COLO668 (cell line): ENCODE data around the gene GABBR2.
"Not testable (repeated sequence)": the region's sequence is repeated elsewhere in the genome, so short reads cannot be mapped to it uniquely, and the experiment has no call there.

ENCODE experiments used
- DNase-seq: peaks from one replicate; lab custom pipeline; 2025; ENCODE audit not compliant: unreplicated experiment; lab: John Stamatoyannopoulos, UW

Gene GABBR2

DNA sequence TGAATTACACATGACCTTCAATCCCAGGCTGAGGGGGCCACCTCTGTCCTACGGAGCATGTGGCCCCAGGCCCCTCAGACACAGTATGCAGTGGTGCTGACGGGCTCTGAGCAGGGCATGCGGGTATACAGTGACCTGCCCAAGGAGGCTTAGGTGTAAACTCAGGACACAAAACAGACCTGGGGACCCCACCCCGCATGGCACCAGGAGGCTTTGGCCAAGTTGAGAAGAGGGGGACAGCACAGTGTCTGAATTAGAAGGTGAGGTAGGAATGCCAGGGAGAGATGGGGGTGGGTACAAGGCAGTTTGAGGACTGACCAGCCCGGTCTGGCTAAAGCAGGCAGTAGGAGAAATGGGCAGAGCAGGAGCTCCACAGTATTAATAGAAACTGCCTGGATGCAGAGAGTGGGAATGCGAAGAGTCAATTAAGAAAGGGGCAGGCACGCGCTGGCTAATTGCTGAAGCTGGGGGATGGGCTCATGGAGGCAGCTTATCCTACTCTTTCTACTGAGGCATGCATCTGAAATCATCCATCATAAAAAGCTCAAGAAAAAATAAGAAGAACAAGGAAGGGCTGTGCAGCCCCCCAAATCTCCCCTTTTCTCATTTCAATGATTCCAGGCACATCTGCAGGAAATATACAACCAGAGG is 109.0 kb downstream of the GABBR2 start:
- DNase-seq, result no peak

DNA sequence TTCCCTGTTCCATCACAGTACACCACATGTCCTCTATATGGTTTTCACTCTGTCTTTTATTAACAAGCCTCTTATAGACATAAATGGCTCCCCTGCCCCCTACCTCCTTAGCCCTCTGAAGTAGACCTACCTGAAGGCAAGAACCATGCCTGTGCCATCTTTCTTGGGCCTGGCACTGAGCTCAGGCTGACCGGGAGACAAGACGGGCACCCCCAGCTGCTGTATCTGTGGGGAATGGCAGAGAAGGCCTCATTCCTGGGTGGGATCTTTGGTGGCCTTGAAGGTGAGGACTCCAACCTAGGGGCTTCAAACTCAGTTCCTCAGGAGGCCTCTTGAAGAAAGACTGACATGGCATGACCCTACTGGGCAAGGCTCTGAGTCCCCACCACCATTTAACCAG is 109.9 kb downstream of the GABBR2 start:
- no peak for DNase-seq

DNA sequence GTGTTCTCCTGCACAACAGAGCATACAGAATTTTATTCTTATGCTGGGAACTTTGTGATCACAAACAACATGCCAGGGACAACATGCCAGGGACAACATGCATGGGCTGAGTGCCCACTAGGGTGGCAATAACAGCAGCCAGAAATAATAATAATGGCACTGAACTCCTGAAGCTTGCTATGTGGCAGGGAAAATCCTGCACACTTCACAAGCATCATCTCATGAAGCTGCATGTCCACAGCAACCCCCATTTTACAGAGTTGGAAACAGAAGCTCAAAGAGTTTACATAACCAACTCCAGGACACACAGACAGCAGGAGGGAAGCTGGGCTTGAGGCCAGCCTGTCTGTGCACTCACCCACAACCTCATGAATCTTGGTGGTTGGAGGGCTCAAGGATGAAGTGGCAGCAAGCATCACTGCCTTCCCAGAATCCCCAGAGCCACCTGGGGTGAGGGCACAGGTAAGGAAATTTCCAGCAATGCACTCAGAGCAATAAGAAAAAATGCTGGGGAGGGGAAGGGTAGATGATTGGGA is 111.4 kb downstream of the GABBR2 start:
- no peak for DNase-seq

DNA sequence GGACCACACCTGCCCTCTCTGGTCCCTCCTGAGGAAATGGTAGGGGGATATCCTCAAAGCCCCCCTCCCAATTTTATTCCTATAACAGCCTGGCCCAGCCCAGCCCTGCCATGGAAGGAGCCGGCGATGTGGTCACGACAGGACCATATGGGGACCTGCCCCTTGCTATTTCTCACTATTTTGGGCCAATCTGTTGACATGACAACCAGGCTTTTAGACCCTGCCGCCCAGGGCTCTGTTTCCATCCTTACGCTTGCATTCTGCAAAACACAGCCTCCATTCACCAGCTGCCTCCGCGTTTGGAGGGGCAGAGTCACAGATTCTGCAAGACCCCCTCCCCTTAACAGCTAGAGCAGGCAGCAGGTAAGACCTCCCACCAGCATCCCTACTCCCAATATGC is 112.2 kb downstream of the GABBR2 start:
- DNase-seq, result no peak

DNA sequence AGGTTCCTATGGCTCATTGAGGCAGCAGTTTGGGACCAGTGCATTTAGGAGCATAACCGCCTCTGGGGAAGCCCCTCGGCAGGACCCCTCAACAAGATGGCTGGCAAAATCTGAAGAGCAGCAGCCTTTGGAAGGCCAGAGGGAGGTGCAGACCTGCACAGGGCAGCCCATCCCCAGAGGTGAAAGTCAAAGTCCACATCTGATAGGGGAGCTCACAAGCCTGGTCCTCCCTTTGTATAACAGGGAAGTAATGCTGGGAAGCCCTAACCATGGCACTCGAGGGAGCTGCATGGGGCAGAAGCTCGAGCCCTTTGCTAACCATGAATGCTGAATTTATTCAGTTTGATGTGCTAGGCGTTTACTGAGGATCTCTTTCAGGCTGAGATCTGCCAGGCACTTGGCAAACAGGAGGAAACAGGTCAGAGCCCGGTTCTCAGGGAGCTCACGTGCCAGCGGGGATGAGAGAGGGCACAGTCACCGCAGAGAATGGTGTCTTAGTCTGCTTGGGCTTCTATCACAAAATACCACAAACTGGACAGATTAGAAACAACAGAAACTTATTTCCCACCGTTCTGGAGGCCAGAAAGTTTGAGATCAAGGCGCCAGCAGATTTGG is 114.1 kb downstream of the GABBR2 start:
- no peak for DNase-seq

DNA sequence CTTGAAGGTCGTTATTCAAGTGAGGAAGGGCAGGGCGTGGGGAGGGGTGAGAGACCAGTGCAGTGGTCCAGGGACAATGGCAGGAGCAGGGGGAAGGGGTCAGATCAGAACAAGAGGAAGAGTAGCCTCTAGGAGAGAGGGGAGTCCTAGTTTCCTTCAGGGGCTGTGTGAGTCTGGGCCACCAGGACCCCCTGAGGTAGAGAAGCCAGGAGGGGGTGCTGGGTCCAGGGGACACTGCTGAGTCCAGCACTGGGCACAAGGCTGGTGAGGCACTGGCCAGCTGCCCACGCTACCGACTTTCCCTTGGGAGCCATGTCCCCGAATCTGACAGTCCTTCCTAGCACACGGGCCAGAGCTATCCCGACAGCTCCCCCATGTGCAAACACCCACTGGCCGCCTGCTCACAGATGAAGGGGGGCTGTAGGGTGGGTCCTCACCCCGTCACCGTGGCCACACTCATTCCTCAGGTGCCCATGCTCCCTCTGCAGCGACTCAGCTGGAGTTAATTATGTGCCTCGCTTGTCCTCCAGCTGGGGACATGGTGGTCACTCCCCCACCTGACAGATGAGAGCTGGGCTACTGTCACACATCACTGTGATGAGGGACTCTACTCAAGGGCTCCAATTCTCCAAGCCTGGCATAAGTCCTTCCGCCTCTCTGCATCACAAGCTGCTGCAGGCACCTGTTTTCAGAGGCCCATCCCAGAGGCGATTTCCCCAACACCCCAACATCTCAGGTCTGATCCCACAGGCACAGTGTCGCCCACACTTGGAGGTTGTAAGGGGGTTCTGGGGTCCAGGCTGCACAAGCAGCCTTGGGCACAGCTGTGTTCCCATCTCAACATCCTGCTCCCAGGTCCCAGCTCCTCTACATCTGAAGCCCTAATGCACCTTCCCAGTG is 115.1 kb downstream of the GABBR2 start:
- no peak for DNase-seq

DNA sequence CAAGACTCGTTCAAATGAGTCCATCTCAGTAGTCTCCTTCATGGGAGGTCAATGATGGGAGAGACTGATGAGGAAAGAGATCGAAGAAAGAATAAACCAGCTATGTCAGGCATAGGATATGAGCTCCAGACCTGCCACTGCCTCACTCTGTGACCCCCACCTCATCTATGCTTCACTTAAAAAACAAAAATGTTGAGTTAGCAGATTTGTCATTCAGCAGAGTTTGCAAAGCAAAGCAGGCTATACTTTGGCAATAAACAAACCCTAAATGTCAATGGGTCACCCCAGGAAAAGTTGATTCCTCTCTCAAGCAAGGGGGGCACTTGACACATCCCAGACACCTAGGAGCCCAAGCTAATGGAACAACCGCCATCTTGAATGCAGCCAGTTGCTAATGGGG is 117.0 kb downstream of the GABBR2 start:
- no peak for DNase-seq

DNA sequence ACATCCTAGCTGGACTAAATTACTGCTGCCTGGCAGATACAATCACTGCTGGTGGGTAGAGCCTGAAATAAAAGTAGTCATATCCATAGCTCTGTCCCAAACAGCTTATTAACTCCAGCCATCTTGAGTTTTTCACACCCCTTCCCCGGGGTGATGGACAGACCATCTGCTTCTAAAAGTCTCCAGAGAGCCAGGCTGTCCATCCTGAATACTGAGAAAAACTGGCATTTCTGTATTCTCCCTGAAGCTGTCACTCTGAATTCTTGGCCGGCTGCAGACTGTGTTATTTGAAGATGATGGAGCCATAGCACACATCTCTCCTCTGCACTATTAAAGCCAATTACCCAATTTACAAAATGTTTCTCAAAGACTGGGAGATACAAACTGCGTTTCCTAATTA is 118.6 kb downstream of the GABBR2 start:
- DNase-seq, result no peak

DNA sequence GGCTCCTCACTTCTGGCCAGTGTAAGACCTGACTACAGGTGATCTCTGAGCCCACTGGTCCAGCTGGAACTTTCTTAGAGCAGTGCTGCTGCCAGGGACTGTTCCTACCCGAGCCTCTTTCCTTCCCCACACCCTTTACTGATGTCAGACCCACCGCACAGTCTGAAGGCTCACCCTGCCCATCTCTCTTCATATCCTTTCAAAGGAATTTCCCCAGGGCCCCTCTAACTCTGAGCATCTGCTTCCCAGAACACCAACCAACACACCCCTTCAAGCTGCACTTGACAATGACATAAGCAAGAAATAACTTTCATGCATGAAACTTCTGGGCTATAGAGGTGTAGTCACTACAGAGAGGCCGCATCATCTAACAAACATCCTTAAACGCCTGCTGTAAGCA is 119.6 kb downstream of the GABBR2 start:
- DNase-seq, result no peak

DNA sequence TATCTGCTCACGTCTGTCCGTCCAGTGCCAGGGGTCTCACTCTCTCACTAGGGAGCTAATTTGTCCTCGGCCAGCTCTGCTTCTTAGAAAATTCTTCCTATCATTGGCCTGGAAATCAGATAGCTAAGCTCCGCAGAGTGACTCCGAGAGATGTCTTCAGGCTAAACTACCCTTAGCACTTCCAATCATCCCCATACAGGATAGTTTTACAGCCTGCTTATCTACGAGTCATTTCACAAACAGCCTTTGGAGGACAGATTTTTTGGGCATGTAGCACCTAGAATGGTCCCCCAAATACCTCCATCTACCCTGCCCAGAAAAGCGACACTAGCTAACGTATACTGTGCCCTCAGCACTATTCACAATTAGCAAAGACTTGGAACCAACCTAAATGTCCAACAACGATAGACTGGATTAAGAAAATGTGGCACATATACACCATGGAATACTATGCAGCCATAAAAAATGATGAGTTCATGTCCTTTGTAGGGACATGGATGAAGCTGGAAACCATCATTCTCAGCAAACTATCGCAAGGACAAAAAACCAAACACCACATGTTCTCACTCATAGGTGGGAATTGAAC is 123.8 kb downstream of the GABBR2 start:
- not testable (repeated sequence) for DNase-seq

DNA sequence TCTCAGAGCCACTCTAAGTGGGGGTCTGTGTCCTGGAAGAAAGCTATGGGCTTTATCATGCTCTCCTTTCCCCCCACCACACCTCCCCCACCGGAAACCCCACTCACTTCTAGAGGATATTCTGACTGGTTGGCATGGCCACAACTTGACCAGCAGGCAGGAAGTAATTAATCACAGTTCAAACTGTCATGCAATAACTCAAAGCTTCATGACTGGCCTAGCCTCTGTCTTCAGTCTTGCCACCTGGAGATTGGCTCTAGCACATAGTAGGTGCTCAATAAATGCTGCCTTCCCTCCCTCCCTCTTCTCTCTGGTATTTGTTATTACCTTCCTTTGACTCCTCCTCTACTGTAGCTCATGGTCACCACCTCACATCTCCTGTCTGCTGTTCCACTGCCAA is 124.7 kb downstream of the GABBR2 start:
- DNase-seq, result no peak

DNA sequence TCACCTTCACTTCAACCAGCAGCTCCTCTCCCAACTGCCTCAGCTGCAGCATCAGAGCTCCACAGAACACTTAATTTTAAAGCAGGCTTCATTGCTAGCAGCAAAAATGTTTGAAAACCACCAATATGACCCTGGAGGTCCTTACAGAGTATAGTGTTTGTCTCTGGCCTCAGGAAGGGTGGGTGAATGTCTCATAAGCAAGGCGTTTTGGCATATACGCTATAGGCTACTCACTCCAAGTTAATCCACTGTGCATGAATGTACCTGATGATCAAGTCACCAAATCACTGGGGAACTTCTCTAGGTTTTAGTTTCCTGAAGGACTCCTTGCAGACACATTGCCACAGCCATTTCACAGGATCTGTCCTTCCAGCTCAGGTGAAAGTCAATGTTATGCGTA is 125.3 kb downstream of the GABBR2 start:
- DNase-seq, result no peak

DNA sequence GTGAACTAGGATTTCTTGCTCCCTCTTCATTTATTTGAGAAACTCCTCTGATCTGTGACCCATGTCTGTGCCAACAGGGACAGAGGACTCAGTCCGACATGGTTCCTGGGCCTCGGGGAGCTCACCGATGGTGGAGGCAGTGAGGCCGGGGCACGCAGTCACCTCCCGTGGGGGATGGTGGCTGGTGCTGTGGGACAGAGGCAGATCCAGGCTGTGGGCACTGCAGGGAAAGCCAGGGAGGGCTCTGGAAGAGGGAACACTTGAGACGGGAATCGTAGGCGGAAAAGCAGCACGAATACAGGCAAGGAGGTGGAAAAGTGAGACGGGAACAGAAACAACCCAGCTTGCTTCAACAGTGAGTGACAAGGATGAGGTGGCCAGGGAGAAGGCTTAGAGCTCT is 127.8 kb downstream of the GABBR2 start:
- no peak for DNase-seq

DNA sequence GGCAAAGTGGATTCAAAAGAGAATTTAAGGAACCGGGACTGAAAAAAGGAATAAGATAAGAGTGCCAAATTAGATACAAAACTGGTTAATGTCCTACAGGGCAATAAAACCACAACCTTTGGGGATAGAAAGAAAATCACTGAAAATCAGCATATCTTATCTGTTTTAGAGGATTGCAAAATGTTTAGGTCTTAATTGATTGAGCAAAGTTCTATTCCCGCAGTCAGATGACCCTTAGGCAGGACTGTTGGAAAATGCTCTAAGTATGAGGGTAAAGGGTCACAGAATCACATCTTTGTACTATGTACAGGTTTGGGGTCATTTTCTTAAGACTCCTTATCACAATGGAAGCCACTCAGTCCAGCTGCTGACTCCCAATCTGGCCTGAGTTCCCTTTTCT is 129.0 kb downstream of the GABBR2 start:
- DNase-seq, result no peak

DNA sequence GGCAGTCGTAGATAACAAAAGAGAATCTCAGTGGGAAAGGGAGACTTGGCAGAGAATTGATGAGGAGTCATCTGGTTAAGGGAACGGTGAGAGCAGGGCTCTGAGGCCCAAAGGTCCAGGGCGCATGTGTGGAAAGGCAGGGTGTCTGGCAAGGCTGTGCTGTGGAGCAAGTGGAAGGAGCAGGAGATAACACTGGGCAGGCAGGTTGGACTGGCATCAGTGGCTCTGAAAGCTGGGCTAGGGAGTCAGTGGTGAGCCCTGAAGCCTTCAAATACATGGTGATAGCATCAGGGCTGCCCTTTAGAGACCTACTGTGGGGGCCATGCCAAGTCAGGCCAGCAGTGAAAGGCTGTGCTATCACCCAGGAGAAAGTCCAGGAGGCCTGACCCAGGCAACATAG is 131.3 kb downstream of the GABBR2 start:
- no peak for DNase-seq

DNA sequence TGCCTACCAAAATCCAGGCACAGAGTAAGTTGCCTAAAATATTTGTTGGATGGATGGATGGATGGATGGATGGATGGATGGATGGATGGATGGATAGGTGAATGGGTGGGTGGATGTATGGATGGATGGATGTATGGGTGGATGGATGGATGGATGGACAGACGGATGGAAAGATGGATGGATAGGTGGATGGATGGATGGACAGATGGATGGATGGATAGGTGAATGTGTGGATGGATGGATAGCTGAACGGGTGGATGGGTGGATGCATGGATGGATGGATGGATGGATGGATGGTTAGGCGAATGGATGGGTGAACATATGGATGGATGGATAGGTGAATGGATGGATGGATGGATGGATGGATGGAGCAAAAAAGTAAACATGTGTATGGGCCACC is 131.9 kb downstream of the GABBR2 start:
- DNase-seq, result no peak

DNA sequence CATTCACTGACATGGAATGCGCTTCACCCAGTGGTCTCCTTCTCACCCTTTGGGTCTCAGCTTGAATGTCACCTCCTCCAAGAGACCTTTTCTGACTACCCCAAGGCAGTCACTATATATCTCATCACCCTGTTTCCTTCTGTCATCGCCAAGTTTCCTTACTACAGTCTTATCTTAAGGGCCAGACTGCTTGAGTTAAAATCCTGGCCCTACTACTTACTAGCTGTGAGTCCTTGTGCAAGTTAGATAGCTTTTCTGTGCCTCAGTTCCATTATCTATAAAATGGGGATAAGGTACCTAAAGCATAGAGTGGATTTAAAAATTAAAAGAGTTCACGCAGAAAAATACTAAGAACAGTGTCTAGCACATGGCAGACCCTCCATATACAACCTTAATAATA is 132.4 kb downstream of the GABBR2 start:
- DNase-seq, result no peak

DNA sequence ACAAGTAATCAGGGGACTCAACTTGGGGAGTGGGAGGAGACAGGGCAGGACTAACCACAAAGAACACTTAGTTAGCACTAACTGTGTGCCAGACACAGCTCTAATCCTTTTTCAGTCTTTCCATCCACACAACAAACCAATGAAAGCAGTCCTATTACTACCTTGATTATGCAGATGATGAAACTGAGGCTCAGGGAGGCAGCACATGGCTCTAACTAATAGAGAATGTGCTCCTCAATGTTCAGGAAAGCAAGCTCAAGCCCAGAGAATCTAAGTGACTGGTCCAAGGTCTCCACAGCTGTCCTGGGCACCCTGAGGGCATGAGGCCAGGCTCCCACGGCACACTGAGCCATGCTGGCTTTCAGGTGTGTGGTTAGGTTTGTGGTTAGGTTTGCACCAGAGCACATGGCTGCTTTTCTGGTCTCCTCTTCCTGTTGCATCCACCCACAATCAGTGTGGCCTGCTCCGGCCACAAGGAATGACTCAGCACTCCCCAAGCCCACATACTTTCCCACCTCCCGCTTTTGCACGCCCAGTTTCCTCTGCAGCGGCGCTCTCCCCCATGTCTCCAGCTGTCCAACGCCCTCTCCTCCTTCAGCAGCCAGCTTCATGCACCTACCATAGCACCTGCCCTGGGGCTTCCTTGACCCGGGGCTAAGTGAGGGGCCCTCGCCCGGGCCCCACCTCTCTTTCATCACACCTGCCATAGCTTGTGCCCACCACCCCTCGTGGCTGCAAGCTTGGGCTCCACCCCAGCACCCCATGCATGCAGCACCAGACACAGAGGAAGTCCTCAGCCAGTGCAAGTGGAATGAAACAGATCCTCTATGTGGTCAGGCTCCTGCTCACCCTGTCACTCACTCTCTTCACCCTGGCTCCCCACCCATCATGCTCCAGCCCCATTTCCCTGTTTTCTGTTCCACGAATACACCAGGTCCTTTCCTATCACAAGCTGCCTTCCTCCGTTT is 133.1 kb downstream of the GABBR2 start:
- DNase-seq, result no peak

DNA sequence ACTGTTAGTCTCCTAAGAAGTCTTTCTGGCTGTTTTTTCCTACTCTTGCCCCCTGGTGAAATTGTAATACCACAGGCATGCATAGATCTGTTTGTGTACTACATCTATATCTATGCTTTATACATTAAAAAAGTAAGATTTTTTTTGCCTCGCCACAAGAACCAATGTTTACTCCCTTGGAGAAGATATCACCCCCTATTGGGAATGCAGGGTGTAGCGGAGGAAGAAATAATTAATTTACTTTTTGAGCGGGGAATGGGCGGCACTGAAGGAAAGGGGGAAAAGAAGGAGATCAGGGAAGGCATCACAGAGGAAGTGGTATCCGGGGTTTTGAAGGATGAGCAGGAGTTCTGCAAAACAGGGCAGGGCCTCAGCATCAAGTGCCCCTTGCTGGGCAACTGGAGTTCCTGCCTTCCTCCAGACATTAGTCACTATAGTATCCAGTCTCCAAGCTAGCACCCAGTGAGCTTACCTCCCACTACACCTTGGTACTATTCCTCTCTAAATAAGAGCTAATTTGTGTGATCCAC is 134.9 kb downstream of the GABBR2 start:
- no peak for DNase-seq

DNA sequence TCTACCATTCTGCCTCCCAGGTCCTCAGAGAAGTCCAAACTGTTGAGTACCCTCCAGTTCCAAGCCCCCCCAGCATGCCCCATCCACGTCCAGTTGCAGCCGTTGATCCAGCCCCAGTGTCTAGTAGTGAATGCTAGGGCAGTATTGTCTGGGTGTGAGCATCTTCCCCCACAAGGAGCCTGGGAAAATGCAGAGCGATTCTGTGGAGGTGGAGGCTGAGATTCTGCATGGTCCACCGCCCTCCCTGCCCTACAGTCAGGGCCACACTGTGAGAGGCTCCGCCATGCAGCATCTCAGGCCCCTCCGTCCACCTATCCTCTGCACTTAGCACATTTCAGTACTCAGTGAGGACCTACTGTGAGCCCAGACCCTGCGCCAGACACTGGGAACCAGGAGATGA is 135.9 kb downstream of the GABBR2 start:
- DNase-seq, result no peak
